Subcutaneous adipose tissue (tissue), 4 donors: ENCODE results near the gene ZNF480. TPM values are rescaled to one million over a fixed set of nuclear protein-coding genes. Genes with fewer than 3 reads are reported as not detected.

ENCODE experiments used
- total RNA-seq, 4 donors: library from RNA; depleted of rRNA; stranded (reverse); fragments of >200 nt; gene quantifications; one replicate each; pipeline ENCODE4 v1.1.0, GENCODE V29; 2016
- TF ChIP-seq, protein P1 (sequence below): fragments of 450-650 bp; IDR thresholded peaks from one replicate; pipeline ENCODE4 v1.5.1; 2016; ENCODE audit warnings: low read depth, mild to moderate bottlenecking, control low read depth, antibody characterized with exemption, moderate library complexity

The ZNF480 gene
- total RNA-seq, 4 donors from 2014 or later, result 7.1 to 10.4 (median 7.8) TPM

DNA sequence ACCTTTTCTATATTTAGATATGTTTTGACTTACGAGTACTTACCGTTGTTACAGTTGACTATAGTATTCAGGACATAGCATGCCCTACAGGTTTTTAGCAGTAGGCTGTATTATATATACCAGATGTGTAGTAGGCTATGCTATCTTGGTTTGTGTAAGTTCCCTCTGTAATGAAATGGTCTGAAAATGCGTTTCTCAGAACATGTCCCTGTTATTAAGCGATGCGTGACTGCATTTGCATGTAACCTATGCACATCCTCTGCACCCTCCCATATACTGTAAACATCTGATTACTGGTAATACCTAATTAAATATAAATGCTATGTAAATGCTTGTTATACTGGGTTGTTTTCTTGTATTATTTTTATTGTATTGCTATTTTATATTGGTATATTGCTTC is 21.0 kb upstream of the ZNF480 start:
- TF ChIP-seq, protein P1, sequence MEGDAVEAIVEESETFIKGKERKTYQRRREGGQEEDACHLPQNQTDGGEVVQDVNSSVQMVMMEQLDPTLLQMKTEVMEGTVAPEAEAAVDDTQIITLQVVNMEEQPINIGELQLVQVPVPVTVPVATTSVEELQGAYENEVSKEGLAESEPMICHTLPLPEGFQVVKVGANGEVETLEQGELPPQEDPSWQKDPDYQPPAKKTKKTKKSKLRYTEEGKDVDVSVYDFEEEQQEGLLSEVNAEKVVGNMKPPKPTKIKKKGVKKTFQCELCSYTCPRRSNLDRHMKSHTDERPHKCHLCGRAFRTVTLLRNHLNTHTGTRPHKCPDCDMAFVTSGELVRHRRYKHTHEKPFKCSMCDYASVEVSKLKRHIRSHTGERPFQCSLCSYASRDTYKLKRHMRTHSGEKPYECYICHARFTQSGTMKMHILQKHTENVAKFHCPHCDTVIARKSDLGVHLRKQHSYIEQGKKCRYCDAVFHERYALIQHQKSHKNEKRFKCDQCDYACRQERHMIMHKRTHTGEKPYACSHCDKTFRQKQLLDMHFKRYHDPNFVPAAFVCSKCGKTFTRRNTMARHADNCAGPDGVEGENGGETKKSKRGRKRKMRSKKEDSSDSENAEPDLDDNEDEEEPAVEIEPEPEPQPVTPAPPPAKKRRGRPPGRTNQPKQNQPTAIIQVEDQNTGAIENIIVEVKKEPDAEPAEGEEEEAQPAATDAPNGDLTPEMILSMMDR, result no peak

DNA sequence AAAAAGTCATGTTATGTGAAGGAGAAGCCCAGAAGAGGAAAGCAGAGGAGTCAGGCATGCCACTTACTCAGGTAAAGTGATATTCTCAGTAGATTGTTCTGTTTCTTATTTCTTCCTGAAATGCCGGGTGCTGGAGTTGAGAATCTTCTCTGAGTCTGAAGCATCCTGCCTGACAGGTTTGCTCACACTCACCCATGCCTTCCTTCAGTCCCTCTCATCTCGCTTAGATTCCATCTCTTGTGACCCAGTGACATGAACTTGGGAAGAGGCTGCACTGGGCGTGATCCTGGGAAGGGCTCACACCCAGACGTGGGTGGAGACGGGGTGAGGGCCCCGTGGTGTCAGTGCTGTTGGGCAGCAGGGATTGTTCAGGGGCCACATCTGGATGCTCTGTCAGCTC is 19.5 kb upstream of the ZNF480 start:
- TF ChIP-seq, protein P1, result no peak

DNA sequence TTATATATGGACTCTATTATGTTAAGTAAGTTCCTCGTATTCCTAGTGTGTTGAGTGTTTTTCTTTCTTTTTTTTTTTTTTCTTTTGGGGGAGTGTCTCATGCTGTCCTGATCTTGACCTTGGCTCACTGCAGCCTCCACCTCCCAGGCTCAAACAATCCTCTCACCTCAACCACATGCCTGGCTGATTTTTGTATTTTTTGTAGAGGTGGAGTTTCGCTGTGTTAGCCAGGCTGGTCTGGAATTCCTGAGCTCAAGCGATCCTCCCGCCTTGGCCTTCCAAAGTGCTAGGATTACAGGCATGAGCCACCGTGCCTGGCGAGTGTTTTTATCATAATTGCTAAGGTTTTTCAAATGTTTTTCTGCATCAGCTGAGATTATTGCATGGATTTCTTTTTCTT is 10.7 kb upstream of the ZNF480 start:
- TF ChIP-seq, protein P1, result no peak

DNA sequence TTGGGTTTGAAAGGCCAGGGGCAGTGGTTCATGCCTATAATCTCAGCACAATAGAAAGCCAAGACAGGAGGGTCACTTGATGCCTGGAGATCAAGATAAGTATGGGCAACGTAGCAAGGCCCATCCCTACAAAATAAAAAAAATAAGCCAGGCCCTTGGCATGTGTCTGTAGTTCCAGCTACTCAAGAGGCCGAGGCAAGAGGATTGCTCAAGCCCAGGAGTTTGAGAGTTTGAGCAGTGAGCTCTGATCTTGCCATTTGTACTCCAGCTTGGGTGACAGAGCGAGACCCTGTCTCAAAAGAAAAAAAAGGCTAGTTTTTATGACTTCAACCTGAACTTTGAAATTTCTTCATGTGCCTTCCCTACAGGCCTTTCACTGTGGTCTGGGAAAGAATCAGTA is 5.2 kb upstream of the ZNF480 start:
- TF ChIP-seq, protein P1, result no peak

DNA sequence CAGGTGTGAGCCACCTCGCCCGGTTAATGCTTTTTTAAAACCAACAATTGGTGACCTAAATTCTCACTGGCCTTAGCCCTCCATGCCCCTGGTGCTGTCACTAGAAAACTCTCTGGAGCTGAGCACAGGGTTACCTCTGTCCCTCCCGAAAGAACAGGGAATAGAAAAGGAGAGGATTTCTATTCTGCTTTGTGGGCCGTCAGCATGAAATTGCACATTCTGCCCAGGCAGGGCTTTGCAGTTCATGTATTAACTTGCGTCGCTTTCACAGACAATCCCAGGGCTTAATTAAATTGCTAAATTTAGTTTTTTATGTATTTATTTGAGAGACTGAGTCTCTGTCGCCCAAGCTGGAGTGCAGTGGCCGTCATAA is 583 bp upstream of the ZNF480 start:
- TF ChIP-seq, protein P1, result no peak

DNA sequence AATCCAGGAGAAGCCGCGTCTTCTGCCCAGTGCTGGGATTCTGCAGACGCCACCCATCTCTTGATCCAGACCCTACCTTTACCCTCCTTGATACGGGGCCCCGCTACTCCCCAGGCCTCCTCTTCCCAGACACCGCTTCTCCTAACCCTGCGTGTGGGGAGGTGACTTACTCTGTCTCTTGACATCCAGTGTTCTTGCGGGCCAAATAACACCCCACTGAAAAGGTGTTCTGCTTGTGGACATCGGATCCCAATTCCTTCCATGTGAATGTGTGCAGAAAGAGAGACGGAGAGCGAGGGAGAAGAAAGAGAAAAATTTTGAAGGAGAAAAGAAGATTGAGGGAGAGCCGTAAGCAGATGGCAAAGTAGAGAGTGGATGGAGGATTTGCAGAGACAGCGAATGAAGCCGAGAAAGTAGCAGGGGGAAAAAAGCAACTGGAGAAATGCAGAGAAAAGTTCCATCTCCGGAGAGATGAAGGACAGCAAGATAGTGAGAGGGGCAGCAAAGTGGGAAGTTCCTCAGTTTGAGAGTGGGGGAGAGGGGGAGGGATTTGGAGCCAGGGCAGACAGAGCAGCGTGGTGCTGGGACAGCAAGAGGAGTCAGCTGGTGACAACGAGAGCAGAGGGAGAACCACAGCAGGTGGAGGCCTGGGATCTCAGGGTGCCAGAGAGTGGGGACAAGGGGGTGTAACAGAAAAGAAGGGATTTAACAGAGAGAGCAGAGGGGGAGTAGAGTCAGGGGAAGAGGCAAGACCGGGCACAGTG is 814 bp downstream of the ZNF480 start:
- TF ChIP-seq, protein P1, result no peak

DNA sequence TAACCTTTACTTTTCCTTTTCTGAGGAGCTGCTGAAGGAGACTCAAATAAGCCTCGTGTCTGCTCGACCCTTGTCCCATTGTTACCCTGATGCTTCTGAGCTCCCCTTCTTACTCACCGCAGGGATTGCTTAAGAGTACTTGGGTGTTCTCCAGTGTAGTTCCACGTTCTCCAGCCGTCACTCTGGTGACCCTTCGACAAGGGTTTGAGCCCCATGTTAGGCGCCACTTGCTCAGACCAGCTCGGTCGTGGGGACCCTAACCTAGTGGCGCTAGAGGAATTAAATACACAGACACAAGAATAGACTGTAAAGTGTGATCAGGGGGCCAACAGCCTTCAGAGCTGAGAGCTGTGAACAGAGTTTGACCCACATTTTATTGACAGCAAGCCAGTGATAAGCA is 10.3 kb downstream of the ZNF480 start:
- TF ChIP-seq, protein P1, result no peak
